CD4-positive, alpha-beta T cell treated with Interleukin-15 for 4 hours (primary cell): Measurements from ENCODE around the gene TST.
A peak's percentile ranks its signal among the peaks of the same experiment; 100 is the strongest.

Experiments
- DNase-seq: peaks from one replicate; pipeline ENCODE4 v3.0.0-alpha.2; 2020; ENCODE audit warnings: low spot score

The TST gene

GRCh38 chr22:37053310-37054055 is 34.2 kb upstream of the TST start:
- no peak for DNase-seq

- no peak for DNase-seq
These were observed 33.4 kb upstream of the TST start for GRCh38 chr22:37052386-37053309.

GRCh38 chr22:37051391-37052385 is 32.4 kb upstream of the TST start, which contains the start of gene KCTD17:
Gene KCTD17, plus strand, starts transcription at chr22:37051742. Its CDS starts 19 bp downstream, at chr22:37051761.
- peak; percentile 75 for DNase-seq

- no peak for DNase-seq
These were observed 31.7 kb upstream of the TST start for GRCh38 chr22:37050913-37051312.

GRCh38 chr22:37049224-37049623 is 30.0 kb upstream of the TST start:
- DNase-seq: no peak

- no peak for DNase-seq
These were observed 28.9 kb upstream of the TST start for GRCh38 chr22:37048133-37048532.

- DNase-seq: no peak
These were observed 27.8 kb upstream of the TST start for GRCh38 chr22:37047006-37047405.

GRCh38 chr22:37046589-37046988 is 27.3 kb upstream of the TST start:
- DNase-seq: no peak

GRCh38 chr22:37045958-37046357 is 26.7 kb upstream of the TST start:
- peak; percentile 9 for DNase-seq

GRCh38 chr22:37044634-37045625 is 25.7 kb upstream of the TST start:
- DNase-seq: no peak

GRCh38 chr22:37043828-37044538 is 24.7 kb upstream of the TST start:
- peak; percentile 35 for DNase-seq

GRCh38 chr22:37043209-37043827 is 24.1 kb upstream of the TST start:
- no peak for DNase-seq

GRCh38 chr22:37039466-37039865 is 20.2 kb upstream of the TST start:
- DNase-seq: no peak

- no peak for DNase-seq
These were observed 18.4 kb upstream of the TST start for GRCh38 chr22:37037669-37038068.

GRCh38 chr22:37036655-37037377 is 17.6 kb upstream of the TST start:
- DNase-seq: no peak

GRCh38 chr22:37033605-37034430 is 14.6 kb upstream of the TST start:
- no peak for DNase-seq

GRCh38 chr22:37032535-37033460 is 13.6 kb upstream of the TST start:
- DNase-seq: no peak
